GM19324 (cell line): Measurements from ENCODE around the gene HRCT1.
"Not testable (repeated sequence)": the region's sequence is repeated elsewhere in the genome, so short reads cannot be mapped to it uniquely, and the experiment has no call there.

Source experiments
- ATAC-seq: cut with Tn5 transposase; IDR thresholded peaks from one replicate; pipeline ENCODE4 v1.9.1; 2021; ENCODE audit warnings: mild to moderate bottlenecking, moderate library complexity; ENCODE audit not compliant: unreplicated experiment, low FRiP score

HRCT1 gene

DNA sequence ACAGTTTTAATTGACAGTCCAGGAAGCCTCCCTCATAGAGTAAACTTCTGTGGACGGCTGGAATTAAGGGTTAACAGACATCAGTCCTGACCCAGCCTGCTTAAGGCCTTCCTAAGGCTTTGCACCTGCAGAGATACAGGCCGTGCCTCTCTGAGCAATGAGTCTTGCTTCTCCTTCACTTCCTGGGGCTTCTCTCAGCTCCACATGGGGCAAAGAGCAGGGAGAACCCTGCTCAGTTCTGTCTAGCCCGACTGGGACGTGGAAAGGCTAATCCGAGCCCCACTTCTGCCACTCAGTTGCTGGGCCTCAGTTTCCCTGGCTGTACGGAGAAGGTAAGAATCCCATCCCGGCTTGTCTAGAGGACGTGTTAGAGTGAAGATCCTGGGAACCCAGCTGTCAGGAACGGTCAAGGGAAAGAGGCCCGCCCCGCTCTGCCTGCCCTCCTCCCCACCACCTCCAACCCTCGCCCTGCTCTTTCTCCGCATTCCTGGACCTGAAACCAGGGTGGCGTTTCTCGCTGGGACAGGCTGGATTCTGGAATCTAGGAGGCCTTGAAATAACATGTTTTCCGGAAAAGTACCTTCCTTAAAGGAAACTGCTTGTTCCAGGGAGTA lies 9.8 kb downstream of the HRCT1 start:
- ATAC-seq, result no peak

DNA sequence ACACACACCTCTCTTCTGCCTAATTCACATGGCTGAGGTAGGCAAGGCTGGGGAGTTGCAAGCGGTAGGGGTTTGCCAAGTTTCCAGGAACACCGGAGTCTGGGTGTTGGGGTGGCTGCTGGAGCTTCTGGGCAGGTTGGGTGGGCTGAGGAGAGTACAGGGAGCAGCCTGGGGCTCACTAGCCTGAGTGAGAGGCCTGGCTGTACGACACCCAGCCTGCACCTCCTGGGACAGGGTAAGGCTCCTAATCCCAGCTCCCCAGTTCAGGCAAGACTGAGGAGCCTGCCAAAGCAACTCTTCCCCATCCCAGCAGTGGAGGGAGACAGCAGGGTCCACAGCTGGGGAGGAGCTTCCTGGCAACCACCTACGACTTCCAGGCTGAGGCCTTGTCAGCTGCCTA lies 11.3 kb downstream of the HRCT1 start:
- ATAC-seq, result no peak

DNA sequence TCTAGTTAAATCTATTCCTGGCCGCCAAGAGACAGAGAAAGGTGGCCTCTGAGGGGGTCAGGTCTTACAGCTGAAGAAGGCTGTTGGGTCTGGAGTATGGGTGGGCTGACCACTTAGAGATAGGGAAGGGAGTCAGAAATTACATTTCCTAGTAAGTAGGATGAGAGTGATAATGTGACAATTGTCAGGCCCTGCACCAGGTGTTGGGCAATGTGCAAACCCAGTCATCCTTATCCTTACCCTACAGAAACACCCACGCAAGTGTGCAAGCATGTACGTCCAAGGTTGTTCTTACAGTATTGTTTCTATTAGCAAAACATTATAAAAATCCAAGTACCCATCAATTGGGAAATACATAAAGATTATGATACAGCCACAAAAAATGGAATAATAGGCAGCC lies 12.8 kb downstream of the HRCT1 start:
- ATAC-seq, result no peak

- ATAC-seq, result no peak
These were observed 13.4 kb downstream of the HRCT1 start for GRCh38 chr9:35919212-35920008.

GRCh38 chr9:35920051-35920620 lies 14.1 kb downstream of the HRCT1 start:
- ATAC-seq, result no peak

- ATAC-seq, result no peak
These were observed 17.6 kb downstream of the HRCT1 start for GRCh38 chr9:35923598-35923926.

DNA sequence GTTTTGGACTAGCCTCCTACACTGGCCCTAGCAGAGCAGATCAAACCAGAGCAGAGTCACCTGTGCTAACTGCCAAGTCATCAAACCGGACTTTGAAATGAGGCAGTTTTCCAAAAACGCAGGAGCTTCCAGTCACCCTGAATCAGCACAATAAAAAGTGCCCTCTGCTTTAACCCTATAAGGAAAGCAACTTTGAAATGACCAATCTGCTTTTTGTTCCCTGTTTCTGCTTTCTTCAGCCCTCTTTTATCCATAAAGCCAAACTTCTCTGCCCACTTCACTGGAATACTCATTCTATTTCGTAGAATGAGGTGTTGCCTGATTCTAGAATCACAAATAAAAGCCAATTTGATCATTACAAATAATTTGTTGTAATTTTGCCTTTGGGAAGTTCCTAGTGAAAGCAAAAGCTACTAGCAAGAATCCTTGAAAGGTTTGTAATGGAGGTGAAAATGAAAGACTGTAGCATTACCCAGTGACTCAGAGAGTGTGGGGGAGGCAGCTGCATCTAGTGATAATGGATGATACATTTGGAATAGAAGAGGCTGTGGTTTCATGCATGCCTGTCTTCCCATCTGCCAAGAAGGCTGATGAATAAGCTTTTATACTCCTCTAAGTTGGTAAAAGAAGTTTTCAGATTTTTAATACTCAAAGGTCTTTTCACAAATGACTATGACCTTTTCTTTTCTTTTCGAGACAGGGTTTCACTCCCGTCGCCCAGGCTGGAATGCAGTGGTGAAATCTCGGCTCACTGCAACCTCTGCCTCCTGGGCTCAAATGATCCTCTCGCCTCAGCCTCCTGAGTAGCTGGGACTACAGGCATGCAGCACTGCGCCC lies 18.1 kb downstream of the HRCT1 start:
- ATAC-seq, result no peak

- no peak for ATAC-seq
These were observed 22.8 kb downstream of the HRCT1 start for GRCh38 chr9:35928591-35929452.

- ATAC-seq, result no peak
These were observed 23.4 kb downstream of the HRCT1 start for GRCh38 chr9:35929453-35929718.

DNA sequence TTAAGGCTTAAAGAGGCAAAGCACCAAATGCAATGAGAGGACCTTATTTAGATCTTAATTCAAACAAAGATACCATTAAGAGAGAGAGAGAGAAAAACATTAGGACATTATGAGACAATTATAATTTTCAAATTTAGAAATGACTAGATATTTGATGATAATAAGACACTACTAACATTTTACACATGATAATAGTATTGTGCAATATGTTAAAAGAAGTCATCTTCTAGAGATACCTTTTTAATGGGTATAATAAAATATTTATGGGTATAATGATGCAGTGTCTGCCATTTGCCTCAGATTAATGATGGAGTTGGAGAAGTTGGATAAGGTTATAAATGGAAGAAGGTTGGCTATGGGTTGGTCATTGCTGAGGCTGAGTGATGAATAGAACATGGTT lies 24.5 kb downstream of the HRCT1 start:
- ATAC-seq, result no peak

- ATAC-seq, result no peak
These were observed 25.0 kb downstream of the HRCT1 start for GRCh38 chr9:35930989-35931388.

GRCh38 chr9:35932735-35933134 lies 26.7 kb downstream of the HRCT1 start:
- ATAC-seq, result no peak

DNA sequence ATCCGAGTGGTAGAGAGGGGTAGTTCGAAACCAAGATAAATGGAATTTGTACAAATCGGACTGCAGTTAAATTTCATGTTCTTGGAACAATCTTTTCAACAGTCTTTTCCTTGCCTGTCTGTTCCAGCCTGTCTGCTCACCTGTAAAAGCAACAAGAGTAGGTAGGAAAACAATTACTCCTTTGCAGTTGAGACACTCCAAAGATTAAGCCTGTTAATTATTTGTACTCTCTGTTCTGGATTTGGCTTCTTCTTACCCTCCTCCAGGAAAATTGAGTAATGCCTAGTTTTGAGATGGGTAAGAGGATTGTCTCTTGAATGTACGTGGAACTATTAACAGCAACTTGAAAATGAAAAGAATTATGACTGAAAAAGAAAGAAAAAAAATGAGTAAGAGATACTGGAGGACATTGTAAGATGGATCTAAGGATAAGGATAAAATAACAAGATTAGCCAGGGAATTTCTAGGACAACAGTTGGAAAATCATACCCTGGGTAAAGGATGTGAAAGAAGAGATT lies 27.6 kb downstream of the HRCT1 start:
- no peak for ATAC-seq

- not testable (repeated sequence) for ATAC-seq
These were observed 28.1 kb downstream of the HRCT1 start for GRCh38 chr9:35934069-35934468.

- no peak for ATAC-seq
These were observed 29.3 kb downstream of the HRCT1 start for GRCh38 chr9:35935261-35935660.

DNA sequence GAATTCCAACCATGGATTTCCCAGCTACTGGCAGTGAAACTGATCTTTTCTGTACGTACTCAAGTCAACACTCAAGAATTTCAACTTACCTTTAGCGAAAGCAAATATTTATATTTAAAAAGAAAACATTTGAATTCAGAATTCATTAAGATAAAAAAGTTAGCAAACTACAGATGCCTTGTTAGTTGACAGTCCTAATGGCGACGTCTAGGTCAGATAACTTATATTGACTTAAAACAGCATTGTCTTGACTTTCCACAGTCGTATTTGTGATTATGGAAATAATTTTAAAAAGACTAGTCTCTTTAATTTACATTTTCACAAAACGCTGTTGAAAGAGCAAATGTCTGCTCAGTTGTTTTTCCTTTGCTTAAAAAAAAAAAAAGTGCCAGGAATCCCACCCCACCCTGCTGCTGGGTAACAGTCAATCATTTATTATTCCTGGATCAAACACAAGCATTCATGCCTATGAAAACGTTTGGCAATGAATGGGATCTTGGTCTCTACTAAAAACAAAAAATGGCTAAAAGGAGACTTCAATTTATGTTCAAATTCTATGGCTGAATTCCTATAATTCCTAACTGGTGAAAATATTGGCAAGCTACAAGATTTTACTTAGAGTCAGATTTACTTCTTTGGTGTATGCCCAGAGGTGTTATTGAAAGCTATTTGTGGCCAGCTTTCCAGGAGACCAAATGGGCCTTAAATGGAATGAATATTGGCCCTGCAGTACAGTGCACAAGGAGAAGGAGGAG lies 29.9 kb downstream of the HRCT1 start:
- no peak for ATAC-seq

DNA sequence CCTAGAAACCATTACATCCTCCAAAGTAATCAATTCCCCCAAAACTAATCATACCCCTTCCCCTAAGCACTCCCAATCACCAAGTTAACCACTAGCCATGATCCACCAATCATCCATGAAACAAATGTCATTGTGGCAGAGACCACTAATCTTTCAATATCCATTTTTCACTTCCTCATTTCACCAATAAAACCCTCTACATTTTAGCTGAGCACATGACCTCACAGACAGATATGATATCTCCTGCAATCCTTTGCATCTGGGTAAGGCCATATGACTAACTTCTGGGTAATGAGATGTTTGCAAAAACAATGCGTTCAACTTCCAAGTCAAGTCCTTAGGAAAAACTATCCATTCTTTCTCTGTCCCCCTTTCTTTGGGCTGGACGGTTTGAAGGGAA lies 31.2 kb downstream of the HRCT1 start:
- no peak for ATAC-seq

- ATAC-seq, result no peak
These were observed 32.7 kb downstream of the HRCT1 start for GRCh38 chr9:35938474-35939356.
